HG03060 (cell line): ENCODE measurements around the gene CDH4.
"Not testable (repeated sequence)": the region's sequence is repeated elsewhere in the genome, so short reads cannot be mapped to it uniquely, and the experiment has no call there.

Experiments used
- ATAC-seq: cut with Tn5 transposase; IDR thresholded peaks from one replicate; pipeline ENCODE4 v1.9.1; 2021; ENCODE audit warnings: low read depth, moderate number of reproducible peaks; ENCODE audit not compliant: unreplicated experiment

The CDH4 gene

GRCh38 chr20:61253264-61253639, 1.2 kb downstream of the CDH4 start:
- no peak for ATAC-seq

- no peak for ATAC-seq
These were observed 1.8 kb downstream of the CDH4 start for GRCh38 chr20:61253640-61254511.

DNA sequence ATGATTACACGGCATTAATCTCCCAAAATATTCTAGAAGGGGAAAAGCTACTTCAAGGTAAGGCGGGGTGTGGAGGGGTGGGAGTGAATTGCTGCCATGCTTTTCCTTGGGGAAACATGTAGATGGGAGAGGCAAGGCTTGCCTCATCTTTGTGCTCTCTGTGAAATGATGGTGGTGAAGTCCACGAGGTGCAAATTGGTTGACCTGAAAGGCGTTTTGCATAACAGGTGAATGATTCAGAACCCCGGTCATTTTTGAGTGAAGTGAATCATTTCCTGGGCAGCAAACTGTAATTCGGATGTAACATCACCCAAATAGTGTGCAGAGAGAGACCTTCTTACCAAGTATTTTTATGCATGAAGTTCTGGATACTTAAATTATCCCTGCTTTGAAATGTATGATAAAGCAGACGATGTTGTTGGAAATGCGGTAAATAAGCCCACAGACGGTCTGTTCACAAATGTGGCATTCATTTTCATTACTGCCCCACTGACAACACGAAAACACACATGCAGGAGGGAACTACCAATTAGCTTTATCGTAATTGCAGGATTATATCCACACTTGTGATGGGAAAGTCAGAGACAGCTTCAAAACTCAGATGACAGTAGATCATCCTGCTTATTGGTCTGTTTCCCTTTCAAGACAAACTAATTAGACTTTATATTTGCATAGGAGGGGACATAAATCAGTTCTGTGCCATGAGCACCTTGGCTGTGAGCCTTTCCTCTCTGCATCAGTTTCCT, 3.0 kb downstream of the CDH4 start:
- ATAC-seq: no peak

- ATAC-seq: no peak
These were observed 4.3 kb downstream of the CDH4 start for GRCh38 chr20:61256365-61256764.

DNA sequence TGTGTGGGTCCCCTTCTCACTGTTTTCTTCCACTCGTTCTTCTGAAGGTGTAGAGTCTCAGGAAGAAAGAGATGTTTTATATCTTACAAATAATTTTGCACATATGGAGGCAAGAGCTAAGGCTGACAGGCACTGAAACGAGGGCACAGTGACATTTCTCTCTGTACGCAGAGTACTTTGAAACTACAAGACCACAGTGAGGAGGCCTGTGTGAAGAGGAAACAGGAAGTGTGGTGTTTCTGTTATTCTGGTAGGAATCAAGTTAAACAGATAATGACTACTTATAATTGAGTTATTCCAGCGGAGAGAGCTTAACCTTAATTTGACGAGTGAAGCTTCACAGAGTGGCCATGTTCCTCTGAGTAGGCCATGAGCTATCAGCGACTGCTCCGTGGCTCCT, 4.8 kb downstream of the CDH4 start:
- ATAC-seq: no peak

DNA sequence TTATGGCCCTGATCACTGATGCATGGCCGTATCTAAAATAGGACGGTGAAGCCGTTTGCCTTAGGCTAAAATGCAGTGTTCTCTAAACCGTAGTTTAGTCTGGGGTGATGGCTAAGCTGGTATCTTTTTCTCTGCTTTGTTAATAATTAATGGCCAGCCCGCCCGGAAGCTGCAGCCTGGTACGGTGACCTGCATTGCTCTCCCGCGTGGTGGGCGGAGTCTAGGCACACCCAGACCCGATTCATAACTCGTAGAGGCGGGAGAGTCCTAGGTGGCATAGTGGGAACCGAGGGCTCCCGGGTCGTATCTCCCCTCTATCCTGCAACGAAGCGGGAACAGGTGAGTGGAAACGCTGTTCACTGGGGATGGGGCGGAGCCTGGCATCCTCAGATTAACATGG, 5.5 kb downstream of the CDH4 start:
- ATAC-seq: no peak

- no peak for ATAC-seq
These were observed 7.7 kb downstream of the CDH4 start for GRCh38 chr20:61259741-61260140.

DNA sequence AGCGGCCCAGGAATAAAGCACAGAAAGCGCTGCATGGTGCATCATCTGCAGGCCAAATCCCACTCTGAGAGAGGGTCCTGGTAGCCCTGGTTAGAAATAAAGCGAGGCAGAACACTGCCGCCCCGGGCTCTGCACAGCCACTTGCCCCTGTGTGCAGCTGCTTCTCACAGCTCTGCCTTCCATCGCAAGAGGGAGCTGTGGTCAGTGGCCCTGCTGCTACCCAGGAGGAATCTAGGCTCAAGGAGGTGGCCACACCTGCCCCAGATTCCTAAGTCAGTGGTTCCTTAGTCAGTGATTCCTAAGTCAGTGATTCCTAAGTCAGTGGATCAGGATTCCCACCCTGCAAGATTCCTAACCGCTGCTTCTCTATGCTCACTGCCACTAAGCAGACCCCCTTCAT, 8.8 kb downstream of the CDH4 start:
- ATAC-seq: no peak

GRCh38 chr20:61262036-61262435, 10.0 kb downstream of the CDH4 start:
- ATAC-seq: no peak

DNA sequence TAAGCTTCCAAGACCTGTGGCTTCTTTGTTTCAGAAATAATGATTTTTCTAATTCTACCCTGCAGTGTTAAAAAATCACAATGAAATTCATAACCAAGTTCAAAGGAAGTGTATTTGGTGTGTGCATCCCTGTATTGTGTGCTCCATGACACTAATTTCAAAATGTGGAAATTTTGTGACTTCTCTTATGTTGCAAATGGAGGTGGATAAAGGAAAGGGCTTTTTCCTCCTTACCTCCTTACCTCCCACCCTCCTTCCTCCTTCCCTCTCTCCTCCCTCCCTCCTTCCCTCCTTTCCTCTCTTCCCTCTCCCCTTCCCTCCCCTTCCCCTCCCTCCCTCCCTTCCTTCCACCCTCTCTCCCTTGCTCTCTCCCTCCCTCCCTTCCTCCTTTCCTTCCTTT, 10.5 kb downstream of the CDH4 start:
- ATAC-seq: no peak

- ATAC-seq: no peak
These were observed 11.1 kb downstream of the CDH4 start for GRCh38 chr20:61263084-61263695.

GRCh38 chr20:61263938-61264337, 11.9 kb downstream of the CDH4 start:
- ATAC-seq: no peak

- no peak for ATAC-seq
These were observed 15.2 kb downstream of the CDH4 start for GRCh38 chr20:61267241-61267640.

GRCh38 chr20:61268024-61268423, 16.0 kb downstream of the CDH4 start:
- no peak for ATAC-seq

GRCh38 chr20:61271312-61272231, 19.5 kb downstream of the CDH4 start:
- no peak for ATAC-seq

GRCh38 chr20:61273024-61273423, 21.0 kb downstream of the CDH4 start:
- ATAC-seq: not testable (repeated sequence)

GRCh38 chr20:61273666-61274065, 21.6 kb downstream of the CDH4 start:
- ATAC-seq: not testable (repeated sequence)

- no peak for ATAC-seq
These were observed 22.3 kb downstream of the CDH4 start for GRCh38 chr20:61274326-61274725.

GRCh38 chr20:61278296-61278695, 26.2 kb downstream of the CDH4 start:
- no peak for ATAC-seq

DNA sequence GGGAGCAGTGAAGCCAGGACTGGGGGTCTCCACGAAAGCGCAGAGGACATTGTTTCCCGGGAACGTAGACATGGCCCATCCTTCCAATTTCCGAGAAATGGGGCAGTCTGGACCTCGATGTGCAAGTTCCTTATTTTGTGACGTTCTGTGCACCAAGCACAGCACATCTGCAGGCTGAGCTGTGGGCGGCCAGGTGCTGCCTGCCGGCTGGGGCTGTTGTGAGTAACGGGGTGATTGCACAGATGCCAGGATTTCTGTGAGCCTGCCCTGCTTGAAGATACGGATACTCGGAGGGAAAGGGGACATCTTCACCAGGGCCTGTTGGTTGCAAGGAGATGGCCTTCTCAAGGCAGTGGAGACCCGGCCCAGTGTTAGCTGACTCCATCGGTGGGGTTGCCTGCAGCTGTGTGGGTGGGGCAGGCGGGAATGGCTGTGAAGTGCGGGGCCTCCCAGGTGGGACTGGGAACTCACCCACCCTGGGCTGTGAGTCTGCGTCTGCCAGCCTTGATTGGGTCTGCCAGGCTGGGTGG, 27.6 kb downstream of the CDH4 start:
- ATAC-seq: no peak
